Thymus (tissue), 11 donors: ENCODE data around the gene ZDHHC14. TPM values are rescaled to one million over a fixed set of nuclear protein-coding genes. Genes with fewer than 3 reads are reported as not detected.

Source experiments
- DNase-seq, 9 donors: peaks; one replicate each; pipeline ENCODE4 v3.0.0-alpha.2; 2013; ENCODE audit warnings: low spot score in 9 of 9, low read depth in 6 of 9, missing footprints in 1 of 9
- H3K27ac ChIP-seq, 2 donors: one replicate each; pipeline ENCODE4 v1.5.1; 2013; ENCODE audit warnings: control low read depth in 1 of 2, low read depth in 1 of 2, low read length in 1 of 2, mild to moderate bottlenecking in 1 of 2, moderate library complexity in 1 of 2
- H3K27me3 ChIP-seq, 2 donors: one replicate each; pipeline ENCODE4 v1.5.1; 2013; ENCODE audit warnings: low read length in 1 of 2; ENCODE audit not compliant: control insufficient read depth in 2 of 2, insufficient read depth in 1 of 2
- H3K36me3 ChIP-seq, 2 donors: one replicate each; pipeline ENCODE4 v1.5.1; 2013; ENCODE audit warnings: low read length in 1 of 2, mild to moderate bottlenecking in 1 of 2, moderate library complexity in 1 of 2; ENCODE audit not compliant: control insufficient read depth in 2 of 2, insufficient read depth in 2 of 2
- H3K4me1 ChIP-seq, 2 donors: one replicate each; pipeline ENCODE4 v1.5.1; 2013; ENCODE audit warnings: low read length in 2 of 2; ENCODE audit not compliant: control insufficient read depth in 2 of 2, insufficient read depth in 2 of 2
- H3K4me3 ChIP-seq, 2 donors: one replicate each; pipeline ENCODE4 v1.5.1; 2013; ENCODE audit warnings: low read length in 2 of 2, control low read depth in 1 of 2, mild to moderate bottlenecking in 1 of 2
- H3K9me3 ChIP-seq, 2 donors: one replicate each; pipeline ENCODE4 v1.5.1; 2013; ENCODE audit warnings: low read length in 1 of 2, mild to moderate bottlenecking in 1 of 2; ENCODE audit not compliant: control insufficient read depth in 2 of 2, insufficient read depth in 1 of 2
- WGBS: extraction: QIAGEN DNeasy Blood & Tissue Kit; methylation state at CpG from one replicate; pipeline ENCODE4 v1.1.7; 2013; 5-methylcytosine and 5-hydroxymethylcytosine counted together
- polyA plus RNA-seq: library from polyadenylated mRNA; stranded (reverse); fragments of 200-250 nt; gene quantifications from one replicate; pipeline ENCODE4 v1.2.3, GENCODE V29; 2013
- total RNA-seq: library from RNA; stranded (reverse); fragments of 120-200 nt; gene quantifications from one replicate; pipeline ENCODE4 v1.2.4, GENCODE V29; 2013
- donor health status: healthy.

ZDHHC14 gene
- total and polyA plus RNA-seq, 2 donors = 3.4 to 7.5 TPM

DNA sequence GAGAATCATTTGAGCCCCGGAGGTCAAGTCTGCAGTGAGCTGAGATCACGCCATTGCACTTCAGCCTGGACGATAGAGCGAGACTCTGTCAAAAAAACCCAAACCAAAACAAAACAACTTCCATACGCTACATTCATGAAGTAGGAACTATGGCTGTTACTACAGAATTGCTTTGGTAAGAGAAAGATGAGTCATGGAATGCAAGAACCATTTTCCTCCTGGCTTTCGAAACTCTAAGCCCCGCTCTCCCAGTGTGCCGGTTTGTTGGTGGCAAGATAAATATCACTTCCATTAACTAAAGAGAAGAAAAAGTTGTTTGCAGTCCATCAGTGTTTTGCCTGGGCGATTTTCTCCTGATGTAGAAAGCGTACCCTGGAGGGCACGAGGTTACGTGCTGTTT is 61.3 kb downstream of the ZDHHC14 start:
- H3K36me3 ChIP-seq = no peaks in the 10 kb centered on the region
- H3K4me1 ChIP-seq = no peaks in the 10 kb centered on the region
- H3K4me3 ChIP-seq = no peak overlapping the region
- 89% methylated on average over 12 of the region's 12 CpGs for WGBS
- DNase-seq = no peak
- H3K27ac ChIP-seq = no peak overlapping the region
- H3K9me3 ChIP-seq = no peaks in the 10 kb centered on the region
- H3K27me3 ChIP-seq = no peaks in the 10 kb centered on the region

GRCh38 chr6:157443066-157443800 is 62.2 kb downstream of the ZDHHC14 start:
- Histone ChIP-seq H3K36me3 (no peaks in the 10 kb centered on the region), H3K4me1 (no peaks in the 10 kb centered on the region), H3K27ac (no peak overlapping the region), H3K27me3 (no peaks in the 10 kb centered on the region), H3K4me3 (no peak overlapping the region), H3K9me3 (no peaks in the 10 kb centered on the region)
- WGBS = 85% methylated on average over 6 of the region's 6 CpGs
- DNase-seq = no peak

- no peaks in the 10 kb centered on the region for H3K36me3 ChIP-seq
- DNase-seq = no peak
- H3K9me3 ChIP-seq = no peaks in the 10 kb centered on the region
- no peaks in the 10 kb centered on the region for H3K27me3 ChIP-seq
- H3K4me3 ChIP-seq = no peak overlapping the region
- no peaks in the 10 kb centered on the region for H3K4me1 ChIP-seq
- no peak overlapping the region for H3K27ac ChIP-seq
- WGBS = 95% methylated on average over 10 of the region's 10 CpGs
Observed at GRCh38 chr6:157445277-157446009, 64.5 kb downstream of the ZDHHC14 start.

DNA sequence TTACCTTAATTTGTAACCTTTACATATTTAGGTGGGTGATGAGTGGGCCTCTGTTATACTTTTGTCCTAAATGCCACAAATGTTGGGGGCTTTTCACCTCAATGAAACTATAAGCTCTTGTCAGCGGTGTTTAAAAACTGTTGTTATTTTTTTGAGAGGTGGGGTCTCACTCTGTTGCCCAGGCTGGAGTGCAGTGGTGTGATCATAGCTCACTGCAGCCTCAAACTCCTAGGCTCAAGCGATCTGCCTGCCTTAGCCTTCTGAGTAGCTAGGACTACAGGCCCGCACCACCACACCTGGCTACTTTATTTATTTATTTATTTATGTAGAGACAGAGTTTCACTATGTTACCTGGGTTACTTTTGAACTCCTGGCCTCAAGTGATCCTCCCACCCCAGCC is 66.7 kb downstream of the ZDHHC14 start:
- Histone ChIP-seq H3K4me1 (no peaks in the 10 kb centered on the region), H3K27me3 (no peaks in the 10 kb centered on the region), H3K4me3 (no peak overlapping the region), H3K27ac (no peak overlapping the region), H3K36me3 (no peaks in the 10 kb centered on the region), H3K9me3 (no peaks in the 10 kb centered on the region)
- DNase-seq = no peak
- 96% methylated on average over 3 of the region's 3 CpGs for WGBS

GRCh38 chr6:157449610-157450009 is 68.6 kb downstream of the ZDHHC14 start:
- no peaks in the 10 kb centered on the region for H3K4me1 ChIP-seq

DNA sequence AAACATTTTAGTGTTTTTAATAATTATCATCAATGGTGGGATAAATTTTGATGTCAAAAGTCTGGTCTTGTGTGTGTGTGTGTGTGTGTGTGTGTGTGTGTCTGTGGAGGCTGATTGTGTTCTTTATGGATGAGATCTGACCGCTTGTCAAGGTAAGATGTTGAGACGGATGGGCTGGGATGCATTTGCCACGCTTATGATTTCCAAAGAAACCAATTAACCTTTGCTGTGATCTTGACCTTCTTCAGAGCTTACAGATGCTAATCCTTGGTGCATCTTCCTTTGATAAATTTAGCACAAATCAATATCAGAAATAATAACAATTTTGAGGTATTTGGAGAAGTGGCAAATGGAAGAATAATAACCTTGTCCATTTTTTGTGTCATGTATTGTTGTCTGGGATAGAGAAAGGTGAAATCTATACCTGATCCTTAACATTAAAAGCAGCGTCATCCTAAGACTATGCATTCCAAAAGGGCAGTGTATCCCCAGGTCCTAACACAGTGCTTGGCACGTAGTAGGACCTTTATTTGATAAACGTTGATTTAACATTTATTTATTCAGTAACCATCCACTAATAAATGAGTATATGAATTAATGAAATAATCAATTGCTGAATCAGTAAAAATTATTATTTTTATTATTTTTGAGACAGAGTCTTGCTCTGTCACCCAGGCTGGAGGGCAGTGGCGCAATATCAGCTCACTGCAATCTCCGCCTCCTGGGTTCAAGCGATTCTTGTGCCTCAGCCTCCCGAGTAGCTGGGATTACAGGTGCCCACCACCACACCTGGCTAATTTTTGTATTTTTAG is 70.1 kb downstream of the ZDHHC14 start:
- no peaks in the 10 kb centered on the region for H3K9me3 ChIP-seq
- no peak for DNase-seq
- no peak overlapping the region for H3K4me3 ChIP-seq
- no peaks in the 10 kb centered on the region for H3K36me3 ChIP-seq
- 88% methylated on average over 10 of the region's 10 CpGs for whole genome bisulfite sequencing
- no peak overlapping the region for H3K27ac ChIP-seq
- H3K4me1 ChIP-seq = peaks cover 1 to 13% of the 10 kb centered on the region in 2 donors
- no peaks in the 10 kb centered on the region for H3K27me3 ChIP-seq

More at GRCh38 chr6:157449610-157450009, 68.6 kb downstream of the ZDHHC14 start:
- no peak overlapping the region for H3K27ac ChIP-seq
- 86% methylated on average over 6 of the region's 6 CpGs for WGBS
- H3K36me3 ChIP-seq = no peaks in the 10 kb centered on the region
- no peak for DNase-seq
- no peaks in the 10 kb centered on the region for H3K27me3 ChIP-seq
- no peak overlapping the region for H3K4me3 ChIP-seq
- H3K9me3 ChIP-seq = no peaks in the 10 kb centered on the region

- Histone ChIP-seq H3K36me3 (no peaks in the 10 kb centered on the region), H3K4me3 (no peak overlapping the region), H3K9me3 (no peaks in the 10 kb centered on the region), H3K27ac (no peak overlapping the region), H3K27me3 (no peaks in the 10 kb centered on the region), H3K4me1 (peaks cover 4 to 23% of the 10 kb centered on the region in 2 donors)
- no peak for DNase-seq
- WGBS = 95% methylated on average over 2 of the region's 2 CpGs
Observed at GRCh38 chr6:157452096-157452495, 71.1 kb downstream of the ZDHHC14 start.

DNA sequence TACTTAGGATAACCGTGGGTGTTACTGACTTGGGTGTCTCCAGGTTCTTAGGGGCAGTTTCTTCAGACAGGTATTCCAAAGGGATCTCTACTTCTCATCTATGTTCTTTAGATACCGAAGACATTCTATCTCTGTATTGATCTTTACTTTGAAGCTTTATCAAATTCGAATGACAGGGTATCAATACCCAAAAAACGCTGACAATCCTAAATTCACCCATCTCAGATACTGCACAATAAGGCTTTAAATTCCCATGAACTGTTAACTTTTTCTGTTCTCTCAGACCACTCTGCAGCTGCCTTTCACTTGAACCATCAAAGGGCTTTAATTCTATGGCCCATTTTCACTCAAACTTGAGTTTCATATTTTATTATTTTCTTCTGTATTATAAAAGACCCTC is 72.1 kb downstream of the ZDHHC14 start:
- H3K9me3 ChIP-seq = no peaks in the 10 kb centered on the region
- 91% methylated on average over 4 of the region's 4 CpGs for WGBS

DNA sequence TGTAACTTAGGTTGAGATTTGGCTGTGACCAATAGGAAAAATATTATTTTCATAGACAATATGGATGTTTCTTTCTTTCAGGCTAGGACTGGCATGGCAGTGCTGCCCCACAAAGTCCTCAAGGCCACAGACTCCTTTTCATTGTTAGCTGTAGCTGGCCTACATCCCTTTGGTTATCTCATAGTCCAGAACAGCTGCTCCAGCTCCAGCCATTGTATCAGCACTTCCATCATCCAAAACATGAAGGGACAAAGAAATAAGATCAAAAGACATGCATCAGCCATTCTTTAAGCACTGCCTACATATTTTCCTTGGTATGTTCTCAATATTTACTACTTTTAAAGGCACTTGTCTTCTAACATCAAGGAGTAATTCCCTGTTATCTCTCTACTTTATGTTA is 73.0 kb downstream of the ZDHHC14 start:
- no peak for DNase-seq
- peaks cover 4 to 24% of the 10 kb centered on the region in 2 donors for H3K4me1 ChIP-seq
- H3K27ac ChIP-seq = no peak overlapping the region
- no peaks in the 10 kb centered on the region for H3K36me3 ChIP-seq
- no peak overlapping the region for H3K4me3 ChIP-seq
- no peaks in the 10 kb centered on the region for H3K27me3 ChIP-seq
- H3K9me3 ChIP-seq = no peaks in the 10 kb centered on the region

More for the DNA sequence above, 72.1 kb downstream of the ZDHHC14 start:
- no peaks in the 10 kb centered on the region for H3K36me3 ChIP-seq
- H3K4me1 ChIP-seq = peaks cover 4 to 24% of the 10 kb centered on the region in 2 donors
- no peak overlapping the region for H3K27ac ChIP-seq
- no peak for DNase-seq
- H3K27me3 ChIP-seq = no peaks in the 10 kb centered on the region
- H3K4me3 ChIP-seq = no peak overlapping the region
